ENCODE measurements around the gene ARSG. TPM values are rescaled to one million over a fixed set of nuclear protein-coding genes. Genes with fewer than 3 reads are reported as not detected.
"Not testable (repeated sequence)": the region's sequence is repeated elsewhere in the genome, so short reads cannot be mapped to it uniquely, and the experiment has no call there.

The ARSG gene
- total and polyA plus RNA-seq, 2 donors (not counting 1 experiment from before 2014, with no cell fraction given): 5.5 to 18.4 TPM

GRCh38 chr17:68309066-68309670, 17.9 kb downstream of the ARSG start:
- H4K20me1 ChIP-seq (ENCODE audit: control insufficient read depth, insufficient read depth, low read length, poor library complexity, severe bottlenecking); CTCF ChIA-PET; H3K4me1 ChIP-seq (ENCODE audit: control insufficient read depth in 2 of 2, insufficient read depth in 2 of 2, low read length in 2 of 2); H2AFZ ChIP-seq (ENCODE audit: insufficient read depth, low read depth, low read length, poor library complexity, severe bottlenecking); H3K9me3 Mint-ChIP-seq (ENCODE audit: insufficient read depth); H3K27me3 Mint-ChIP-seq; intact Hi-C loops (cut with micrococcal nuclease); H3K4me1 Mint-ChIP-seq; H3K27ac Mint-ChIP-seq; H3K9ac ChIP-seq (ENCODE audit: low read length); H3K27ac ChIP-seq (ENCODE audit: low read length in 2 of 2); H3K79me2 ChIP-seq (ENCODE audit: control insufficient read depth, insufficient read depth, low read length); POLR2A ChIA-PET; ATAC-seq (ENCODE audit: low read depth); H3K27me3 ChIP-seq (replicated peaks in 1 of 4; ENCODE audit: control extremely low read depth in 1 of 4, control insufficient read depth in 3 of 4, insufficient read depth in 4 of 4, low read length in 3 of 4); H3K4me2 ChIP-seq (replicated peaks; ENCODE audit: low read depth, low read length, poor library complexity, severe bottlenecking); DNase-seq; H3K4me3 Mint-ChIP-seq; H3K4me3 ChIP-seq (ENCODE audit: control extremely low read depth in 1 of 5, extremely low read depth in 1 of 5, insufficient read depth in 1 of 5, low read depth in 2 of 5, low read length in 4 of 5); H3K36me3 ChIP-seq (replicated peaks in 1 of 2; ENCODE audit: control extremely low read depth in 1 of 2, control insufficient read depth in 1 of 2, extremely low read depth in 1 of 2, insufficient read depth in 2 of 2, low read length in 1 of 2); H3K9me3 ChIP-seq (ENCODE audit: control extremely low read depth in 1 of 3, control insufficient read depth in 2 of 3, insufficient read depth in 1 of 3, low read length in 2 of 3): not testable (repeated sequence)
- 97% methylated on average over 22 of the region's 28 CpGs for WGBS (ENCODE audit: insufficient coverage)

GRCh38 chr17:68310152-68310551, 18.9 kb downstream of the ARSG start:
- Histone ChIP-seq H3K27me3 (replicated peaks in 1 of 4; ENCODE audit: control extremely low read depth in 1 of 4, control insufficient read depth in 3 of 4, insufficient read depth in 4 of 4, low read length in 3 of 4) (no peaks in the 10 kb centered on the region), H4K20me1 (ENCODE audit: control insufficient read depth, insufficient read depth, low read length, poor library complexity, severe bottlenecking) (no peaks in the 10 kb centered on the region), H3K27ac (ENCODE audit: low read length in 2 of 2) (no peak overlapping the region), H2AFZ (ENCODE audit: insufficient read depth, low read depth, low read length, poor library complexity, severe bottlenecking) (no peak overlapping the region), H3K9me3 (ENCODE audit: control extremely low read depth in 1 of 3, control insufficient read depth in 2 of 3, insufficient read depth in 1 of 3, low read length in 2 of 3) (no peaks in the 10 kb centered on the region), H3K79me2 (ENCODE audit: control insufficient read depth, insufficient read depth, low read length) (no peaks in the 10 kb centered on the region), H3K4me2 (replicated peaks; ENCODE audit: low read depth, low read length, poor library complexity, severe bottlenecking) (no peak overlapping the region), H3K36me3 (replicated peaks in 1 of 2; ENCODE audit: control extremely low read depth in 1 of 2, control insufficient read depth in 1 of 2, extremely low read depth in 1 of 2, insufficient read depth in 2 of 2, low read length in 1 of 2) (peaks cover 0 to 2% of the 10 kb centered on the region in 2 experiments), H3K4me3 (ENCODE audit: control extremely low read depth in 1 of 5, extremely low read depth in 1 of 5, insufficient read depth in 1 of 5, low read depth in 2 of 5, low read length in 4 of 5) (no peak overlapping the region), H3K4me1 (ENCODE audit: control insufficient read depth in 2 of 2, insufficient read depth in 2 of 2, low read length in 2 of 2) (peaks cover 8 to 12% of the 10 kb centered on the region in 2 donors), H3K9ac (ENCODE audit: low read length) (no peak overlapping the region)
- H3K27me3 Mint-ChIP-seq: no peaks in the 10 kb centered on the region
- no peak overlapping the region for H3K4me3 Mint-ChIP-seq
- no peak overlapping the region for H3K27ac Mint-ChIP-seq
- no peak for ATAC-seq (ENCODE audit: low read depth)
- POLR2A ChIA-PET: no interaction called here
- intact Hi-C loops (cut with micrococcal nuclease): no loop called here
- H3K9me3 Mint-ChIP-seq (ENCODE audit: insufficient read depth): no peaks in the 10 kb centered on the region
- WGBS (ENCODE audit: insufficient coverage): 95% methylated on average over 3 of the region's 8 CpGs
- CTCF ChIA-PET: interaction anchor here (0.6 kb wide), 1 partner anchor 45 kb away, joined by 3 read pairs; no protein-coding TSS in a partner anchor
- no peak for DNase-seq
- peaks cover 6% of the 10 kb centered on the region for H3K4me1 Mint-ChIP-seq
- TF ChIP-seq CTCF (IDR thresholded peaks at IDR 0.05) (no peak), EZH2 (IDR thresholded peaks at IDR 0.05; ENCODE audit: borderline replicate concordance, insufficient read depth, low read depth, low read length, poor library complexity, severe bottlenecking) (no peak)

Data from B cell (primary cell).